ENCODE data around the gene EHD2.
"Not testable (repeated sequence)": the region's sequence is repeated elsewhere in the genome, so short reads cannot be mapped to it uniquely, and the experiment has no call there.

Gene EHD2

DNA sequence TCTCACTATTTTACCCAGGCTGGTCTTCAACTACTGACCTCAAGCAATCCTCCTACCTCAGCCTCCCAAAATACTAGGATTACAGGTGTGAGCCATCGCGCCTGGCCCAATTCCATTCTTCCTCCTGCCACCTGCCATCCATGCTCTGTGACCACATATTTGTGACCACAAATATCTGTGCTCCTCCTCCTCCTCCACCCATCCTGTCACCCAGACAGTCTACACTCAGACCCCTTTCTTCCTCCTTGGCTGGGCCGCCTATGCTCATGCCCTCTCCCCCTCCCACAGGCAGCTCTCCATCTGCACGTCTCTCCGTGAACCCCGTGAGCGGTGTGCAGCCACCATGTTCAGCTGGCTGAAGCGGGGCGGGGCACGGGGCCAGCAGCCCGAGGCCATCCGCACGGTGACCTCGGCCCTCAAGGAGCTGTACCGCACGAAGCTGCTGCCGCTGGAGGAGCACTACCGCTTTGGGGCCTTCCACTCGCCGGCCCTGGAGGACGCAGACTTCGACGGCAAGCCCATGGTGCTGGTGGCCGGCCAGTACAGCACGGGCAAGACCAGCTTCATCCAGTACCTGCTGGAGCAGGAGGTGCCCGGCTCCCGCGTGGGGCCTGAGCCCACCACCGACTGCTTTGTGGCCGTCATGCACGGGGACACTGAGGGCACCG lies 3.2 kb downstream of the EHD2 start:
- DNase-seq, result no peak

- not testable (repeated sequence) for DNase-seq
These were observed 5.3 kb downstream of the EHD2 start for GRCh38 chr19:47718415-47719046.

DNA sequence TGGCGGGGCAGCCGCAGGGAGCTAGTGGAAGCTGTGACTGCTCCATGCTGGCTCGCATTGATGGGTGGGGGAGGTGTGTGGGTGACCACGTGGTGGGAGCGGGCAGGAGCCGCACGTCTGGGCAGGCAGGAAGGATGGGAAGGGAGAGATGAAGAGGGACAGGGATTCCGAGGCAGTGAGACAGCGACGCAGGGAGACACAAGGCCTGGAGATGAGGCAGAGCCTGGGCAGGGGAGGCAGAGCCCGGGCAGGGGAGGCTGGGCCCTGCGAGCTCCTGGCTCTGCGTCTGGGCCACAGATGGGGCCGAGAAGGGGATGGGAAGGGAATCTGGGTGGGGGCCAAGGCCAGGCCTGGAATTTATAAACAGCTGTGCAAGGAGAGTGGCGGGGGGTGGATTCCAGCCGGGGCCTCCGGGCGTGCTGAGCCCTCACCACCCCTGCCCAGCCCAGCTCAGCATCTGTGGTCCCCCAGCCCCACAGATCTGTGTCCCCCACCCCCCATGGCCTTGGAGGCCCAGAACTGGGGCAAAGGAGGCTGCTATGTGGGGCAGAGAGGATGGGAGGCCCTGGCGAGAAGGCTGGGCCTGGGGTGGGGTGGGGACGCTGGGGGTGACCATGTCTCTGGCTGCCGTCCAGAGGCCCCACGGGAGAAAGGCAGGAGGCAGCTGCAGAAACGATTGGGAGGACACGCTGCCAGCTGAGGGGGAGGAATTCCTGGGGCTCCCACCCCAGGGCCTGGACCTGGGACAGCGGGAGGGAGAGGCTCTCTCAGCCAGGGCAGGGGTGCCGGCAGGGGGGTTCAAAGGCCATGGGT lies 6.0 kb downstream of the EHD2 start:
- DNase-seq, result no peak

DNA sequence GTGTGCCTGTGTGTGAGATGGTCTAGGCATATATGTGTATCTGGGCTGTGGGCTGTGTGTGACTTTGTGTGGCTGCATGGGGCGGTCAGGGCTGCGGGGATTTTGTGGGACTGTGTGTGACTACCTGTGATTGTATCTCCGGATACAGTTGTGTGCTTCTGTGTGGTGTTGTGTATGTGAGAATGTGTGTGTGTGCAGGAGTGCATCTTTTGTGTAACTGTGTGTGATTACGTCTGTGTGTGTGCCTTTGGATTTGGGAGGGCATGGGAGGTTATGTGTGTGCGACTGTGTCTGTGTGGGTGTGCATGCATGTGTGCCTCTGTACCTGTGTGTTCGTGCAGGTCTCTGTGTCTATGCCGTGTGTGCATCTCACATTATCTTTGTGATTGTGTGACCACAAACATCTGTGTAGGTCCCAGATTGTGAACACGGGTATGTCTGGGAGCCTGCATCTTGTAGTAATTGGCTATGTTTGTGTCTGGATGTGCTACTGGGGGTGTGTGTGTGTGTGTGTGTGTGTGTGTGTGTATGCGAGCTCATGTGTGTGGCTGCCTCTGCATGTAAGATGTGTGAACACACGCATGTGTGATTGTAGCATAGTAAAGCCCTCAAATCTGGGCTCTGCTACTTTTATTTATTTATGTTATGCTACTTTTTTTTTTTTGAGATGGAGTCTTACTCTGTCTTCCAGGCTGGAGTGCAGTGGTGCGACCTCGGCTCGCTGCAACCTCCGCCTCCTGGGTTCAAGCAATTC lies 7.6 kb downstream of the EHD2 start:
- DNase-seq, result no peak

- no peak for DNase-seq
These were observed 10.3 kb downstream of the EHD2 start for GRCh38 chr19:47723581-47723940.

DNA sequence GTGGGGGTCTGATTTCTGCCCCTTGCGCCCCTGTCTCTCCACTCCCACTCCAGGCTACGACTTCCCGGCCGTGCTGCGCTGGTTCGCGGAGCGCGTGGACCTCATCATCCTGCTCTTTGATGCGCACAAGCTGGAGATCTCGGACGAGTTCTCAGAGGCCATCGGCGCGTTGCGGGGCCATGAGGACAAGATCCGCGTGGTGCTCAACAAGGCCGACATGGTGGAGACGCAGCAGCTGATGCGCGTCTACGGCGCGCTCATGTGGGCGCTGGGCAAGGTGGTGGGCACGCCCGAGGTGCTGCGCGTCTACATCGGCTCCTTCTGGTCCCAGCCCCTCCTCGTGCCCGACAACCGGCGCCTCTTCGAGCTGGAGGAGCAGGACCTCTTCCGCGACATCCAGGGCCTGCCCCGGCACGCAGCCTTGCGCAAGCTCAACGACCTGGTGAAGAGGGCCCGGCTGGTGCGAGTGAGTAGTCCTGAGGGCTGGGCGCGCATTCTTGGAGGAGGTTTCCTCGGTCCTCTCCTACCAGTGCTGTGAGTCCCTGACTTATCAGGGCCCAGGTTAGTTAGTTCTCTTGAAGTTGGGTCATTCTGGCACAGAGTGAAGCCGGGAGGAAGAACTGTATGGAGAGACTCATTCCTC lies 12.7 kb downstream of the EHD2 start:
- DNase-seq, result no peak

DNA sequence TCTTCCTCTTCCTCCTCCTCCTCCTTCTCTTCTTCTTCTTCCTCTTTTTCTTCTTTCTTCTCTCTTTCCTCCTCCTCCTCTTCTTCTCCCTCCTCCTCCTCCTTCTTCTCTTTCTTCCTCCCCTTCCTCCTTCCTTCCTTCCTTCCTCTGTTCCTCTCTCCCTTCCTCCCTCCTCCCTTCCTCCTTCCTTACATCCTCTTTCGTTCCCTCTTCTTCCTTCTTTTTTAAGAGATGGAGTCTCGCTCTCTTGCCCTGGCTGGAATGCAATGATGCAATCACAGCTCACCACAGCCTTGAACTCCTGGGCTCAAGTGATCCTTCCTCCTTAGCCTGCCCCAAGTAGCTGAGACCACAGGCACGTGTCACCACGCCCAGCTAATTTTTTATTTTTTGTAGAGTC lies 13.2 kb downstream of the EHD2 start:
- DNase-seq, result no peak

DNA sequence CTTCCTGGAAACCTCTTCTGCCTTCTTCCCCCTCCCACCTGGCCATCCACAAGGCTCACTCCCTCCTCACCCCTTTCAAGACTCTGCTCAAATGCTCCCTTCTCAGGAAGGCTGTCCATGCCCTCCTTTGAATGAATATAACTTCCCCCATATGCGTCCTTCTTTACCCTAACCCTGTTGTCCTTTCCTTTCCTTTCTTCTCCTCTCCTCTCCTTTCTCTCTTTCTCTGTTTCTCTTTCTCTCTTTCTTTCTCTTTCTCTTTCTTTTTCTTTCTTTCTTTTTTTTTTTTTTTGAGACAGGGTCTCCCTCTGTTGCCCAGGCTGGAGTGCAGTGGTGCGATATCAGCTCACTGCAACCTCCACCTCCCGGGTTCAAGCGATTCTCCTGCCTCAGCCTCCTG lies 15.1 kb downstream of the EHD2 start:
- DNase-seq, result not testable (repeated sequence)

- peak in 1 of 2 donors; percentile 35 for DNase-seq
These were observed 16.2 kb downstream of the EHD2 start for GRCh38 chr19:47729468-47729798.

GRCh38 chr19:47729799-47730520 lies 16.7 kb downstream of the EHD2 start:
- DNase-seq, result peak; percentile 65 to 75

DNA sequence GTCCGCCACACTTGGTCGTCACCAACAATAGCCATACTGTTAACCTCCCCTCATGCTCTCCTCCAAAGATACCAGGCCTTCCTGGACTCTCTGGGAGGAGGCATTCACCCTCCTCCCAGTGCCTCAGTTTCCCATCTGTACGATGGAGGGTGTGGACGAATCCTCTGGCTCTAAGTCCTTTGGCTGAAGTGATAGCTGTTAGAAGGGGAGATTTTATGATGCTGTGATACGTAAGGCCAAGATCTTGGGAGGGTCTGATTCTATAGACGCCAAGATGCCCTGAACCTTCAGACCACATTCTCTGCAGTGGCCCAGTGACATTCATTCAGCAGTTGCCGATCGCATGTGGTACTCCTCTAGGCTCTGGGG lies 17.3 kb downstream of the EHD2 start:
- DNase-seq, result no peak

DNA sequence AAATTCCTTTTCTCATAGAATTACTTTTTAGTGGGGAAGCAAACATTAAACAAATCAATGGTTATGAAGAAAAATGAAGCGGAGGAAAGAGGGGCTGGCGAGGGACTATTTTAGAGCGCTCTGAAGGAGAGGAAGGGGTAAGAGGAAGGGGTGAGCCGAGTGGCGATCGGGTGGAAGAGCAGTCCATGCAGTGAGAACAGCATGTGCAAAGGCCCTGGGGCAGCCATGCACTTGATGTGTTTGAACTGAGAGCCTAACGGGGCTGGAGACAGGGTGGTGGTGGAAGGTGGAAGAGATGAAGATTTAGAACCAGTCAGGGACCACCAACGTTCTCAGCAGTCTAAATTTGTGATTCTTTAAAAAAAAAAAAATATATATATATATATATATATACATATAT lies 17.7 kb downstream of the EHD2 start:
- DNase-seq, result no peak

DNA sequence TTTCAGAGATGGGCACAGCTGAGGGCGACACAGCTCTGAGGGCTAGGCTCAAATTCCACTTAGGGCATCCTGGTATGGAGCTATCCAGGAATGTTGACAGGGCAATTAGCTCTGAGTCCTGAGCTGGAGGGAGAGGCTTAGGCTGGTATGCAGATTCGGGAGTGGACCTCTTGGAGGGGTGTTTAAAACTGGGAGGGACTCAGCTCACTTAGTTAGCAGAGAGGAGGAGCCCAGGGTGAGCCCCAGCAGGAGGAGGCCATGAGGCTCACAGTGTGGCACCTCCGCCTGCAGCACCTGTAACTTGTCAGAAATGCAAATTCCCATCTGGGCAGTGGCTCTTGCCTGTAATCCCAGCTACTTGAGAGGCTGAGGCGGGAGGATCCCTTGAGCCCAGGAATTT lies 21.9 kb downstream of the EHD2 start:
- no peak for DNase-seq

DNA sequence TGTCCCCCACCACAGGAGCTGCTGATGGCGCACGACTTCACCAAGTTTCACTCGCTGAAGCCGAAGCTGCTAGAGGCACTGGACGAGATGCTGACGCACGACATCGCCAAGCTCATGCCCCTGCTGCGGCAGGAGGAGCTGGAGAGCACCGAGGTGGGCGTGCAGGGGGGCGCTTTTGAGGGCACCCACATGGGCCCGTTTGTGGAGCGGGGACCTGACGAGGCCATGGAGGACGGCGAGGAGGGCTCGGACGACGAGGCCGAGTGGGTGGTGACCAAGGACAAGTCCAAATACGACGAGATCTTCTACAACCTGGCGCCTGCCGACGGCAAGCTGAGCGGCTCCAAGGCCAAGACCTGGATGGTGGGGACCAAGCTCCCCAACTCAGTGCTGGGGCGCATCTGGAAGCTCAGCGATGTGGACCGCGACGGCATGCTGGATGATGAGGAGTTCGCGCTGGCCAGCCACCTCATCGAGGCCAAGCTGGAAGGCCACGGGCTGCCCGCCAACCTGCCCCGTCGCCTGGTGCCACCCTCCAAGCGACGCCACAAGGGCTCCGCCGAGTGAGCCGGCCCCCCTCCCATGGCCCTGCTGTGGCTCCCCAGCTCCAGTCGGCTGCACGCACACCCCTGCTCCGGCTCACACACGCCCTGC lies 27.8 kb downstream of the EHD2 start:
- no peak for DNase-seq

GRCh38 chr19:47741544-47742140 lies 28.4 kb downstream of the EHD2 start:
- DNase-seq, result no peak

- DNase-seq, result no peak
These were observed 29.4 kb downstream of the EHD2 start for GRCh38 chr19:47742634-47743033.

GRCh38 chr19:47745010-47745901 lies 32.0 kb downstream of the EHD2 start, which contains the start of gene NOP53:
TSS of gene NOP53 (plus strand) at chr19:47745546. CDS start at chr19:47745560, 14 bp downstream.
- DNase-seq, result peak; percentile 97

GRCh38 chr19:47746129-47746528 lies 32.9 kb downstream of the EHD2 start:
- not testable (repeated sequence) for DNase-seq

- DNase-seq, result no peak
These were observed 36.1 kb downstream of the EHD2 start for GRCh38 chr19:47749326-47749725.

DNA sequence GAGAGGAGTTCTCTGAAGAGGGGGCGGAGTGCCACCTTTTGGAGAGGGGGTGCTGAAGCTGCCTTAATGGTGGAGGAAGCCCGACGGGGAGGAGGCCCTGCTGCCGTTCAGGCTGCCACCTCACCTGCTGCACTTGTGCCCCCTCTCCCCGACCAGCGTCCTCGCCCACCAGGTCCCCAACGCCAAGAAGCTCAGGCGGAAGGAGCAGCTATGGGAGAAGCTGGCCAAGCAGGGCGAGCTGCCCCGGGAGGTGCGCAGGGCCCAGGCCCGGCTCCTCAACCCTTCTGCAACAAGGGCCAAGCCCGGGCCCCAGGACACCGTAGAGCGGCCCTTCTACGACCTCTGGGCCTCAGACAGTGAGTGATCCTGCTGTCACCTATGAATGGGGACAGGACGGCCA lies 37.5 kb downstream of the EHD2 start:
- no peak for DNase-seq

Measured in stimulated activated CD4-positive, alpha-beta T cell treated with anti-CD3 and anti-CD28 coated beads, Interleukin-2, amount 100 ng/mL, for 24 hours (primary cell).